Measurements from ENCODE around the gene PAPLN.

The PAPLN gene

DNA sequence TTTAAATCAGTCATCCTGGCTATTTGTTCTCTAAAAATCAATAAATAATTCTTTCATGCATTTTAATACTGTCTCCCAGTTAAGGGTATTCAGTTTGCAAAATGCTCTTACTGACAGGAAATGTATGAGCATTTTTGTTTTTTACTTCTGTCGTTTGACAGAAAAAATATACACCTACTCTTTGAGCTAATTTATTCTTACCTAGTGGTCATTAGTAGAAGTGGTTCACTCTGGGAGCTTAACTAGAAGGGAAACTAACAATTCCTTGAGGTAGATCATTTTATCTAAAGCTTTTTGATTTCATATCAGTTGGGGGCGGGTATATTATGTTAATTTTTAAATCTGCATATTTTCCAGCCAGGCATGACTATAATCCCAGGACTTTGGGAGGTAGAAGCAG, 33.8 kb upstream of the PAPLN start:
- Histone ChIP-seq H3K27ac (no peak overlapping the region), H3K4me3 (no peak overlapping the region)
- TF ChIP-seq, protein P1, sequence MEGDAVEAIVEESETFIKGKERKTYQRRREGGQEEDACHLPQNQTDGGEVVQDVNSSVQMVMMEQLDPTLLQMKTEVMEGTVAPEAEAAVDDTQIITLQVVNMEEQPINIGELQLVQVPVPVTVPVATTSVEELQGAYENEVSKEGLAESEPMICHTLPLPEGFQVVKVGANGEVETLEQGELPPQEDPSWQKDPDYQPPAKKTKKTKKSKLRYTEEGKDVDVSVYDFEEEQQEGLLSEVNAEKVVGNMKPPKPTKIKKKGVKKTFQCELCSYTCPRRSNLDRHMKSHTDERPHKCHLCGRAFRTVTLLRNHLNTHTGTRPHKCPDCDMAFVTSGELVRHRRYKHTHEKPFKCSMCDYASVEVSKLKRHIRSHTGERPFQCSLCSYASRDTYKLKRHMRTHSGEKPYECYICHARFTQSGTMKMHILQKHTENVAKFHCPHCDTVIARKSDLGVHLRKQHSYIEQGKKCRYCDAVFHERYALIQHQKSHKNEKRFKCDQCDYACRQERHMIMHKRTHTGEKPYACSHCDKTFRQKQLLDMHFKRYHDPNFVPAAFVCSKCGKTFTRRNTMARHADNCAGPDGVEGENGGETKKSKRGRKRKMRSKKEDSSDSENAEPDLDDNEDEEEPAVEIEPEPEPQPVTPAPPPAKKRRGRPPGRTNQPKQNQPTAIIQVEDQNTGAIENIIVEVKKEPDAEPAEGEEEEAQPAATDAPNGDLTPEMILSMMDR (IDR thresholded peaks at IDR 0.05): no peak
- DNase-seq (ENCODE audit: low spot score): no peak

DNA sequence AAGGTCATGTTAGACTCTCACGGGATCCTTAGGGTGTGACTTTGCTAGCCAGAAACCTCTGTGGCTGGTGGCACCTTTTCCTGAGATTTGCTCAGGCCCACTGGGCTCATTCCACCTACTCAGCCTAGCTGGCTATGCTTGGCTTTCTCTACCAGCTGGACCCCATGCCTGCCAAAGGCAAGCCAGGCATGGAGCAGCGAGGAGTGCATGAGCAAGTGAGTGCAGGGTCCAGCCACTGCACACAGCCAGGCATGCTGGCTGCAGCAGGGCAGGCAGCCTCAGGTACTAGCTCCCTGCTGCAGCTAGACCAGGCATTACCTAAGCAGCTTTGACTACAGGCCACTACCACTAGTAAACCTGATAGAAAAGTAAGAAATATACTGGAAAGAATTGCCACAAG, 29.7 kb upstream of the PAPLN start:
- Histone ChIP-seq H3K27ac (no peak overlapping the region), H3K4me3 (no peak overlapping the region)
- DNase-seq (ENCODE audit: low spot score): no peak
- TF ChIP-seq, protein P1 (IDR thresholded peaks at IDR 0.05): no peak

DNA sequence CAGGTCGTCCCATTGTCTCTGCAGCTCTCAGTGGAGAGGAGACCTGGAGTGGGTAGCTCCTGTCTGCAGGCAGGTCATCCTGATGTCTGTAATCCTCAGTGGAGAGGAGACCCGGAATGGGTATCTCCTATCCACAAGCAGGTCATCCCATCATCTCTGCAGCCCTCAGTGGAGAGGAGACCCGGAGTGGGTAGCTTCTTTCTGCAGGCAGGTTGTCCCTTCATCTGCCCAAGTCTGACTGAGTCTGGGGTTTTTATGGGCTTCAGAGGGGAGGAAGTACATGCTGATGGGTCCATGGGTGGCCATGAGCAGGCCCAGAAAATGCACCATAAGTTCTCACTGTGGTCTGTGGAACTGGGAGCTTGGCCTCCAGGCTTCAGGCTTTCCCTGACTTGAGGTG, 28.9 kb upstream of the PAPLN start:
- no peak for DNase-seq (ENCODE audit: low spot score)
- H3K27ac ChIP-seq: no peak overlapping the region
- TF ChIP-seq, protein P1 (IDR thresholded peaks at IDR 0.05): no peak
- H3K4me3 ChIP-seq: no peak overlapping the region

DNA sequence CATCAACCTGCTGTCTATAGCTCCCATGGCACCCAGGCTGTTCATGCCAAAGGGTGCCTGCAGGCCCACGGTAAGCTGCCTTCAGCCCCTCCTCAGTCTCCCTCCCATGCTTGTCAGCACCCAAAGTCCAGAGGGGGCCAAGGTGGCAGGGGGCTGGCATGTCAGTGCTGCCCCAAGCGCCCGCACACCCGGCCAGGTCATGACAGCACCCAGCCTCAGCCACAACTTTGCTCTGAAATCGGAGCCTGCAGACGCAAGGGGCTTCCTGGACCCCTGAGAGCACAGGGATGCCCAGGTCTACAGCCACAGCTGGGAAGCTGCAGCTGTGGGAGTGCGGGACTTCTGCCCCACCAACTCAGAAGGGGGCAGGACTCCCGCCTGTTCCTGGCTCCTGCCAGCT, 28.5 kb upstream of the PAPLN start:
- Histone ChIP-seq H3K27ac (no peak overlapping the region), H3K4me3 (no peak overlapping the region)
- TF ChIP-seq, protein P1 (IDR thresholded peaks at IDR 0.05): no peak
- DNase-seq (ENCODE audit: low spot score): no peak

DNA sequence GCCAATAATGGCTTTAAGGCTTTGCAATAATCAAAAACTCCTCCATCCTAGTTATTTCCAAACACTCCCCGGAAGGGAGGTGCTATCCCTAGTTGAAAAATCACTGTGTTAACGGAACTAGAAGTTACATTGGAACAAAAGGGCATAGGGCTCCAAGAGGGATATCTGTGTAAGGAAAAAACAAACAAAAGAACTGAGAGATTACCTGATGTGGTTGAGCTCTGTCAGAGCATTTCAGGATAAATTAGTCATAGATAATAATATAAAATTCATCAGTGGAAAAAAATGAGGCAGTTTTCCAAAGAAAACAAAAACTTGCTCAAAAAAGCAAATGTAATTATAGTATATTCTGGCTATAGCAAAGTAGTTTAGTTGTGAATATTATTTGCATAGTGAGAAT, 27.4 kb upstream of the PAPLN start:
- Histone ChIP-seq H3K27ac (no peak overlapping the region), H3K4me3 (no peak overlapping the region)
- DNase-seq (ENCODE audit: low spot score): no peak
- TF ChIP-seq, protein P1 (IDR thresholded peaks at IDR 0.05): no peak

DNA sequence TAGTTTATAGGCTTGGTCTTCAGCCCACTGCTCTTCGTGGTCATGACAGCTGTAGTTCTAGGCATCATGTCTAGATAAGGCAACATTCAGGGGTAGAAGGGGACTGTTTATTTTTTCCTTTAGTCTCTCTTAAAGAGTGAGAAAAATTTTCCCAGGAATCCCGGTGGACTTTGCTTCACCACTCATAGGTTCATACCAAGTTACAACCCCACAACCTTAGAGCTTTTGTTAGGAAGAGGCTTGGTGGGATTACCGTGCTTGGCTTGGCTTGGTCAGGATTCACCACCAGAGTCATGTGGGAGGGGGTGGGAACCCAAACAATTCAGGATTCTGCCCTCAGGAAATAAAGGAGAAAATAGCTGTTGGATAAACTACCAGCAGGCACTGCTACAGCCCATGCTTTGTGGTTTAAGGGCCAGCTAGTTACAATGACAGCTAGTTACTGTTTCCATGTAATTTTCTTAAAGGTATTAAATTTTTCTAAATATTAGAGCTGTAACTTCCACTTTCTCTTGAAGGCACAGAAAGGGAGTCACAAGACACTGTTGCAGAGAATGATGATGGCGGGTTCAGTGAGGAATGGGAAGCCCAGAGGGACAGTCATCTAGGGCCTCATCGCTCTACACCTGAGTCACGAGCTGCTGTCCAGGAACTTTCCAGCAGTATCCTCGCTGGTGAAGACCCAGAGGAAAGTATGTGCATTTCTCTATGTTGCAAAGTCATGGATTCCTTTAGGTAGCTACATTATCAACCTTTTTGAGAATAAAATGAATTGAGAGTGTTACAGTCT, 25.9 kb upstream of the PAPLN start:
- TF ChIP-seq, protein P1 (IDR thresholded peaks at IDR 0.05): no peak
- H3K4me3 ChIP-seq: no peak overlapping the region
- H3K27ac ChIP-seq: no peak overlapping the region
- no peak for DNase-seq (ENCODE audit: low spot score)

DNA sequence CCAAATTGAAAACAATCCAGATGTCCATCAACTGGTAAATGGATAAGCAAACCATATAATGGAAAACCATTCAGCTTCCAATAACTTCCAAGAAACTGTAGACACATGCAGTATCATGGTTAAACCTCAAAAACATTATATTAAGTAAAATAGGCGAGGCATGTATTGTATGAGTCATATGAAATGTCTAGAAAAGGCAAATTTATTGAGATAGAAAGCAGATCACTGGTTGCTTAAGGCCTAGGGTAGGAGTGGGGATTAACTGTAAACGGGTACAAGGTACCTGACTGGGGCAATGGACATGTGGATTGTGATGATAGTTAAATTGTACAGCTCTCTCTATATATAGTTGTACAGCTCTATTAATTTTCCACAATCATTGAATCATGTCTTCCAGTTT, 21.3 kb upstream of the PAPLN start:
- TF ChIP-seq, protein P1 (IDR thresholded peaks at IDR 0.05): no peak
- Histone ChIP-seq H3K4me3 (no peak overlapping the region), H3K27ac (no peak overlapping the region)
- no peak for DNase-seq (ENCODE audit: low spot score)

Measured in coronary artery (tissue), 2 donors.